RWPE2 (cell line): ENCODE results near the gene ARX.

ENCODE experiments used
- ATAC-seq: fragments of 200-7000 bp; cut with Tn5 transposase; 3 replicates; pipeline ENCODE4 v1.9.1; 2021; ENCODE audit warnings: low read depth
- DNase-seq: peaks from one replicate; pipeline ENCODE4 v3.0.0-alpha.2; 2020; ENCODE audit warnings: low spot score
- H3K27ac ChIP-seq: fragments of 450-650 bp; 2 replicates; pipeline ENCODE4 v1.5.1; 2017; ENCODE audit warnings: mild to moderate bottlenecking; ENCODE audit not compliant: poor library complexity, severe bottlenecking
- H3K27me3 ChIP-seq: fragments of 250-450 bp; sonication (Bioruptor Pico); 2 replicates; pipeline ENCODE4 v1.5.1; 2021; ENCODE audit warnings: mild to moderate bottlenecking, moderate library complexity; ENCODE audit not compliant: insufficient read depth, poor library complexity, severe bottlenecking
- H3K36me3 ChIP-seq: fragments of 250-450 bp; sonication (Bioruptor Pico); 2 replicates; pipeline ENCODE4 v1.5.1; 2020; ENCODE audit warnings: low read depth, mild to moderate bottlenecking, moderate library complexity
- H3K4me1 ChIP-seq: fragments of 250-450 bp; sonication (Bioruptor Pico); 2 replicates; pipeline ENCODE4 v1.5.1; 2021; ENCODE audit warnings: mild to moderate bottlenecking, moderate library complexity; ENCODE audit not compliant: insufficient read depth, poor library complexity, severe bottlenecking
- H3K4me3 ChIP-seq: fragments of 250-450 bp; sonication (Bioruptor Pico); 2 replicates; pipeline ENCODE4 v1.5.1; 2021; ENCODE audit warnings: mild to moderate bottlenecking, moderate library complexity; ENCODE audit not compliant: severe bottlenecking
- H3K9me3 ChIP-seq: fragments of 250-450 bp; sonication (Bioruptor Pico); 2 replicates; pipeline ENCODE4 v1.5.1; 2021; ENCODE audit warnings: mild to moderate bottlenecking, moderate library complexity; ENCODE audit not compliant: severe bottlenecking
- CTCF ChIP-seq: fragments of 450-650 bp; IDR thresholded peaks from one replicate; pipeline ENCODE4 v1.5.1; 2017; ENCODE audit warnings: mild to moderate bottlenecking, moderate library complexity; ENCODE audit not compliant: poor library complexity, severe bottlenecking

The ARX gene

GRCh38 chrX:25049357-25049756 is 33.6 kb upstream of the ARX start:
- Histone ChIP-seq H3K9me3 (no peaks in the 10 kb centered on the region), H3K27ac (no peak overlapping the region), H3K4me1 (no peaks in the 10 kb centered on the region), H3K36me3 (no peaks in the 10 kb centered on the region), H3K27me3 (no peaks in the 10 kb centered on the region), H3K4me3 (no peak overlapping the region)
- ATAC-seq (no peak), DNase-seq (no peak)
- TF ChIP-seq CTCF, result no peak

GRCh38 chrX:25048178-25048577 is 32.4 kb upstream of the ARX start:
- H3K9me3 ChIP-seq, result no peaks in the 10 kb centered on the region
- TF ChIP-seq CTCF, result no peak
- H3K27me3 ChIP-seq, result no peaks in the 10 kb centered on the region
- no peaks in the 10 kb centered on the region for H3K36me3 ChIP-seq
- no peak overlapping the region for H3K4me3 ChIP-seq
- DNase-seq (no peak), ATAC-seq (no peak)
- H3K4me1 ChIP-seq, result no peaks in the 10 kb centered on the region
- no peak overlapping the region for H3K27ac ChIP-seq

- H3K27me3 ChIP-seq, result no peaks in the 10 kb centered on the region
- H3K4me3 ChIP-seq, result no peak overlapping the region
- no peak for TF ChIP-seq CTCF
- no peak for DNase-seq
- ATAC-seq, result no peak
- no peak overlapping the region for H3K27ac ChIP-seq
- no peaks in the 10 kb centered on the region for H3K9me3 ChIP-seq
- no peaks in the 10 kb centered on the region for H3K36me3 ChIP-seq
- H3K4me1 ChIP-seq, result no peaks in the 10 kb centered on the region
These were observed 27.4 kb upstream of the ARX start for GRCh38 chrX:25043192-25043591.

GRCh38 chrX:25039036-25039435 is 23.3 kb upstream of the ARX start:
- Histone ChIP-seq H3K27me3 (no peaks in the 10 kb centered on the region), H3K9me3 (no peaks in the 10 kb centered on the region), H3K36me3 (no peaks in the 10 kb centered on the region), H3K4me3 (no peak overlapping the region), H3K4me1 (no peaks in the 10 kb centered on the region), H3K27ac (no peak overlapping the region)
- DNase-seq (no peak), ATAC-seq (no peak)
- TF ChIP-seq CTCF, result no peak

- no peak for TF ChIP-seq CTCF
- Histone ChIP-seq H3K4me3 (no peak overlapping the region), H3K27me3 (no peaks in the 10 kb centered on the region), H3K36me3 (no peaks in the 10 kb centered on the region), H3K27ac (no peak overlapping the region), H3K4me1 (no peaks in the 10 kb centered on the region), H3K9me3 (no peaks in the 10 kb centered on the region)
- ATAC-seq, result no peak
- DNase-seq, result no peak
These were observed 19.1 kb upstream of the ARX start for GRCh38 chrX:25034889-25035288.
